HG03439 (cell line): ENCODE results near the gene TPD52L1.

Source experiments
- ATAC-seq: cut with Tn5 transposase; IDR thresholded peaks from one replicate; pipeline ENCODE4 v1.9.1; 2021; ENCODE audit warnings: mild to moderate bottlenecking, moderate library complexity; ENCODE audit not compliant: unreplicated experiment

Gene TPD52L1

DNA sequence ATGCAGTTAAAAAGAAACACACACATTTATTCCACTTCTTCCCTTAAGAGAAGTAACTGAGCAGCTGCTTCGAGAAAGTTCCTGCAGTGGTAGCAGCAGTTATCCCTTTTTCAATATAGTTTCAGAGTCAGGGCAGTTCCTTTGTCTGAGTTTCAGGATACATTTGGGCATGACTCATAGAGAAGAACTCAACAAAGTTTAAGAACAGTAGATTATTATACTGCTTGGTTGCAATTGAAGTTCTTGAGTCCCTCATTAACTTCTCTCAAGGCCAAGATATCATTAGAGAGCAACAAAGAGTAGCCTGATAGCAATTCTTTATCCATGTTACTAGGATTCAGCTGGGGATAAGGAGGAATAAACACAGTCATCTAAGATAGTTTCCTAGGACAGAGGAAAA, 54.4 kb downstream of the TPD52L1 start:
- ATAC-seq, result no peak

DNA sequence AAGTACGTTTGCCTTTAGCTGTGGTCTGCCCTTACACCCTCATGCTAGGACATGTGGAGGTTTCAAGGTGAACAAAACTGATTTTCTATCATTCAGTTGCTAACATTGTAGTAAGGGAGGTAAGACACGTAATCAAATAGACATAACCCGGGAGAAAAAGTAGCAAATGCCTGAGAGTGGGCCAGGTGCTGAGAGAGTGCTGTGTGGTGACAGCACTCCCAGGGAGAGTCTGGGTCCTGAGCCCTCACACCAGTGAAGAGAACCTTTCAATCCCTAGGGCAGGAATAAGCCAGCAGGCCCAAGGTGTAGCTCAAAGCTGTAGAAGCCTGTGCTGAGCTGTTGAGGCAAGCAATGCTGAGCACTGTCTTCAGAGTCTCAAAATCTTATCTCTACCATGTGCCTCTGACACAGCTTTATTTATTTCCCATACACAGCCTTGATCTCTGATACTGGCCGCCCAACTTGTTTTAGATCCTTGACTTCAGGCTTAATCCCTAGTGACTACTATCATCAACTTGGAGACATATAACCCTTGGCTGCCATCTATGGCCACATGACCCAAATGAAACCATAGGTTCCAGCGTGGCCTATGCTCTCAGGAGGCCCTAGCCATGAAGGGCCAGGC, 55.2 kb downstream of the TPD52L1 start:
- no peak for ATAC-seq

DNA sequence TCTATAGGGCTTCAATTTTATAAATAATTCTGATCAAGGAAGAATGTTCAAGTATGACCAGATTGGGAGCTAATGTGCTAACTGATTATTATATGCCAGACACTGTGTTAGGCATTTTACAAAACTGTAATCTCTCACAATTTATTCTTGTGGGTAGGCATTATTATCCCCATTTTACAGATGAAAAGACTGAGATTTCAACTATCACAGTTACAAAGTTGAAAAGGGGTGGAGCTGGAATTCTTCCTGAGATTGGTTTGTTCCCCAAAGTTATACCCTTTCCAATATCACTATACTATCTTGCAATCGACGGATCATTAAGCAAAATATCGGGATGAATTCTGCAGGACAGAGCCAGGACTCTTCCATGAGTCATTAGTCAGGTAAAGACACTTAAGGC, 57.1 kb downstream of the TPD52L1 start:
- no peak for ATAC-seq

DNA sequence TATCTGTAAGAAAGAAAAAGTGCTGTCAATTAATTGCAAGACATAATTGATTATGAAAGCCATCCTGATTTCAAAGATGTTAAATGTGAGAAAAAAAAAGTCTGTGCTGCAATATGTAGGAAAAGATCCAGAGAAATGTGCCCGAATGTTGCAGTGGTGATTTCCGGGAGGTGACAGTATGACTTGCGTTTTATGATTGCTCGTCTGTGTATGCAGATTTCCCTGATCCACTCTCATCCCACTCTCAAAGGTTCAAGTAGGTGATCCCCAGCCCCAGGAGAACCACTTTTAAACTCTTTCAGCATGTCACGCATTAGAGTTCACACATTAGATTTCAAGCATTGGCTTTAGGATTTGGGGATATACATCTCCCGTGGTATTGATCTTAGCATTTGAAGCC, 57.8 kb downstream of the TPD52L1 start:
- no peak for ATAC-seq

DNA sequence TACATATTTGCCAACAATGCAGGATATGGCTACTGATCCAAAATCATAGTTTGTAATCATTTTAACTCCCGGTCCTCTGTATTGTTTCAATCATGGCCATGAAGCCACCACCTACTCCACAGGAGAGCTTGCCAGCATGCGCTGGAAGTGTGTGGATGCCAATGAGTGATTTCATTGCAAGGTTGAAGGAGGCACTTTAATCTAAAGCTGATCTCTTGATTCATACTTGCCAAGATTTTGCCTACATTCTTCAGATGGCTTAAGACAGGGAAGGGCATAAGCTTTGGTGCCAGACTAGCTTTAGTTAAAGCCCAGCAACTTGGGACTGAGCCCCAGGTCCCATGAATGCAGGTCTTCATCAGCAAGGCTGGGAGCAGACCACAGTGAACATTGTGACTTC, 58.8 kb downstream of the TPD52L1 start:
- ATAC-seq, result no peak

DNA sequence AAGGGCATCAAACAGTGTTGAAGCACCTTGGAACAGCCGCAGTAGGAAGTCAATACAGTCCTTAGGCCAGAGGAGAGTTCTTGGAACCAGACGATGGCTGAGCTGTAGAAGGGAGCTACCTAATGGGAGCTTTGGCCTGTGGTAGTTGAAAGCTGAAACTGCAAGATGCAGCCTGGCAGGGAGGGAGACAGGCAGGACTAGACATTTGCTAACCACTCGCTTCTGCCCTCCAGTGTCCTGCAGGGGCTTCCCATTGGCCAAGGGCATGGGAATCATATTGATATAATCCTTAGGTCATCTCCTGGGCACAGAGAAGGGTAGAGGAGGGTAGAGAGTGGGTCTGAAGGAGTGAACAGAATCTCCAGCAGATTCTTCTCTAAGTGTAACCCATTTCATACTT, 60.4 kb downstream of the TPD52L1 start:
- no peak for ATAC-seq

DNA sequence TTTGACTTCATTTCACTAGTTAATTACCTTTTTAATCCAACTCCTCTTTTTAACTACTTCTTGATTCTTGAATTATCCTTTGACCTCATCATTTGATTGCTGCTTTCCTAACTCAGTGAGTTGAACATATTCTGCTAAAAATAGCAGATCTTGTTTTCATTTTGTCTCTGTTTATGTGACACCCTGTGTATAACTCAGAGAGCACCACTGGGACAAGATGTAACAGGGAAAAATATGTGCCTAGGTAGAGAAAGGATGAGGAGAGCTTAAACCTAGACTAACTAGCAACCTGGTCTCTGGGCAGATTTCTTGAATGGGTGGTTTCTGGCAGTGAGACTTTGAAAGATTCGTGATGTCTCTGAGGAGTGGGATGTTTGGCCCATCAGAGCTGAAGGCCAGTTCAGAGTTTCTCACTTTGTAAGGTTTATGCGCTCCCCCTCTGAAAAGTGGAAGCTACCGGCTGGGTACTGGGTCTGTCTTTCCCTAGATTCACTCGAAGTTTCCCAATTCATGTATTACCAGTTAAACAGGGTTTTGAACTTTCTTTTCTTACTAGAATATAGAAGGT, 61.8 kb downstream of the TPD52L1 start:
- ATAC-seq, result no peak

DNA sequence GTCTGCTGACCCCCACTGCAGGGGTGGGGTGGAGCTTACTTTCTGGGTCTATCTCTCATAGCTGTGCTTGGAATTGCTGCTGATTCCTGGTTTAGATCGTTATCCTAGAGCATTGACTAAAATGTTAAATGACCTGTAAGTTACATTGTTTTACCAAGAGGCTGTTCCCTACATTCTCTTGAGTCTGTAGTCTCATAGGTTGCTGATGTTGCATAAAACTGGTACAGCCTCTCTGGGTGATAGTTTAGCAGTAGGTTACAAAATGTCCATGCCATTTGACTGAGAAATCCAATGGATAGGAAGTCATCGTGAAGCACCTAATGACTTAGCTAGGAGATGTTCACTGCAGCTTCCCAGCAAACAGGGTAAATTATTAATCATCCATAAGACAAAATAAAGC, 62.4 kb downstream of the TPD52L1 start:
- no peak for ATAC-seq

DNA sequence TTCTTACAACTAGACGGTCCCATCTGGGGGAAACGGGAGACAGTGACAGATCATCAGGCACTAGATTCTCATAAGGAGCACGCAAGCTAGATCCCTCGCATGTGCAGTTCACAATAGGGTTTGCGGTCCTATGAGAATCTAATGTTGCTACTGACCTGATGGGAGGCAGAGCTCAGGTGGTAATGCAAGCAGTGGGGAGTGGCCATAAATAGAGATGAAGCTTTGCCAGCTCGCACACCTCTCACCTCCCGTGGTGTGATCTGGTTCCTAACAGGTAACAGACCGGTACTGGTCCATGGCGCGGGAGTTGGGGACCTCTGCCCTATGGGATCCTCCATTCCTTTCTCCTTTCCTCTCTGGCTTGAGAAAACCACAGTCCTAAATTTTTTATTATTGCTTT, 63.8 kb downstream of the TPD52L1 start:
- no peak for ATAC-seq

DNA sequence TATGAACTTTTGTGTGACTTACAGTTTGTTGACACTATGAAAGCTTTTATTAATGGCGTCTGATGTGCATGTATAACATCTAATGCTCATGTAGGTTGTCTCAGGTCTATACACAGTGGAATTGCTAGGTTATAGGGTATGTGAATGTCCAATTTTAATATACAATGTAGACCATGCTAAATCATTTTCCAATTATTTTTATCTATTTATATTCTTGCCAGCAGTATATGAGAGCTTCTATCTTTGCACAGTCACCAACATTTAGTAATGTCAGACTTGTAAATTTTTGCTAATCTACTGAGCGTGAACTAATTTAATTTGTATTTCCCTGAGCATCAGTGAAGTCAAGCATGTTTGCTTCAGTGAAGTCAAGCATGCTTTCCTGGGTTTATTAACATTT, 64.4 kb downstream of the TPD52L1 start:
- ATAC-seq, result no peak

DNA sequence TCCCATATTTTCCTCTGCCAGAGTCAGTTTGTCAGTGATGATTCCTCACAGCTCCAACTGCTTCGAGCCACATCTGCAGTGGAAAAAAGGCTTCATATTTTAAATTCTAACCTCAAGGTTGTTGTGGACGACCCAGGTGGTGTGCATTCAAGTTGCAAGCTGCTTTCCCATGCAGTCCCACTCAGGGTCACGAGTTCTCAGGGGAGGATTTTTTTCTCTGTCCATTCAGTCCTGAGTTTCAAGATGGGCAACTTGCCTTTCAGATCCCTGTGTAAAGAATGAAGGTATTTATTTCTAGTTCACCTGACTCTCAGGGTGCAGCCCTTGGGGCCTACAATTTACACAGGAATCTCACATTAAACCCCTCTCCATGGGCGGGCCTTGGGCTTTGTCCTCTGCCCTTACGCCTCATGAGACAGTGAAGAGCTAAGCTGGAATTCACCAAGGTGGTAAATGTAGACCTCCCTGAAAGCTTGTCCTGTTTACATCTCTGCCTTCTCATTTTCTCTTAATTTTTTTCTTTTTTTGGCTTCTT, 65.9 kb downstream of the TPD52L1 start:
- ATAC-seq, result no peak

DNA sequence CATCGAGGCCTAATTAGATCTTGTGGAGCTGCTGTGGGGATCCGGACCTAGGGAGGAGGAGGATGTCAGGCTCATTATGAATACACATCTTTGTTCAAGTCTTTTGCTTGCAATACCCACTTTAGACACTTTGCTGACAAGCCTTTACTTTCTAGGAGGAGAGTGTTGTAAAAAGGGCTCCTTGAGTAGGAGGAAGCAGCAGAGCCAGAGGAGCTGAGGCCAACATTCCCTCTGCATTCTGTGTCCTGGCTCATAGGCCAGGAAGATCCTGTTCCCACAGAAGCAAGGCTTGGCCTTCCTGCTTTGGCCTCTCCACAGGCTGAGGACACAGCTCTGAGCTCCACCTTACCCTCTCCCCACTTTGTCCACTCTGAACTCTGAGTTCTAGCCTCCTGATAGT, 67.1 kb downstream of the TPD52L1 start:
- no peak for ATAC-seq

DNA sequence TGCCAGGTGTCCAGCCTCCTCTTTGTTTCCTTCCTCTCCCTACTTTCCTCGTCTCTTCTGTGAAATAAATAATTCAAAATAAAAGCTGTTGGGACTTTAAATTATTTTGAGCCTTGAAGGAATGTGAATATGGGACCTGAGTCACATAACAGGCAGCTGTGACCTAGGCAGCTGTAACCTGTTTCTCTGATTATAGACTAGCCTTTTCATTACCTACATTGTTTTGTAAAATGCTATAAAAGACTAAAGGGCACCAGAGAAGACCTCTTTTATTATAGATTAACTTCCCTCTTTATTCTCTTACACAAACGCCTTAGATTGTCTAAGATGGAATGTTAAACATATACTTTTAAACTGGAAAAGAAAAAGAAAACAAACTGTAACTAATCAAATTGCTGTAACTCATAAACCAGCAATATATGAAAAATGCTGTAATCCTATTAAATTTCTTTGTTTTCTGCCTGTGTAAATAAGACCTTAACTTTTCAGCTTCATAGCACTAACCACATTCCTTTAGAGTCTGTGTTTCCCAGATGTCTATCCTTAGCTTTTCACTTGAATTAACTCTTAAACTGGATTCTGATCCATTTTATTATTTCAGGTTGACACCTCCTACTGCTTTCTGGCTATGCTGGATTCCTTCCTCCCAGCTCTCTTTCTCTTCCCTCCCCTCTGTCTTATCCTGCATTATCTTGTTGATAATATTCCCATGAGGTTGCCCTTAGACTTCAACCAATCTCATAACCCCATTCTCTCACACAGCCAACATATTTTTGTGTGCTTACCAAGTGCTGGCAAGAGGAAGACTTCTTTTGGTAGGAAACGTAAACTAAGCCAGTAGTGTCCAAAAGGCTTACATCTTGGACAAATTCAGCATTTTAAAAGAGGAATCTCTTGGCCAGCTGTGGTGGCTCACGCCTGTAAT, 69.2 kb downstream of the TPD52L1 start:
- ATAC-seq, result no peak

DNA sequence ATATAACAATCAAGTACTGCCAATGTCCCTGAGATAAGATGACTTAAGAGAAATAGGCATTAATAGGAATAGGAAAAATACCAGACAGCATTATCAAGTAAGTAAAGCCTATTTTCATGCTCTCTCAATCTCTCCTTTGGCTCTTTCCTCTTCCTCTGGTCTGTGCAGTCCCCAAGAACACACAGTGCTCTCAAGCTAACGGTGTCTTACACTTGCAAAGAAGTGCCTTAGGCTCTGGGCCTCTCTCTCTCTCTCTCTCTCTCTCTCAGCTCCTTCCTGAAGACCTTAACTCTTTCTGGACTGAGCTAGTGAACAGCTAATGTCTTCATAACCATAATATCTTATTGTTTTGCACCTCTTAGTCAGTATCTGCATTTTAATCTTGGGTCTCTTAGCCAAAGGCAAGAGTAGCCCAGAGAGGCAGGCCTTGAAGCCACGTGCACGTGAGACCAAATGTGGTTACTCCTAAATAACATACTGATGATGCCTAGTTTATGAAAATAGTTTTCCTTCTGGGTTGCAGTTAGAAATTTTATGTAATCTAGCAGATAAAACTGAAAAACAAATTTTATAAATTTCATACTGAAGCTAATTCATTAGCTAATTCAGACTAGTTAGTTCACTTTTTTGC, 70.8 kb downstream of the TPD52L1 start:
- ATAC-seq, result no peak

DNA sequence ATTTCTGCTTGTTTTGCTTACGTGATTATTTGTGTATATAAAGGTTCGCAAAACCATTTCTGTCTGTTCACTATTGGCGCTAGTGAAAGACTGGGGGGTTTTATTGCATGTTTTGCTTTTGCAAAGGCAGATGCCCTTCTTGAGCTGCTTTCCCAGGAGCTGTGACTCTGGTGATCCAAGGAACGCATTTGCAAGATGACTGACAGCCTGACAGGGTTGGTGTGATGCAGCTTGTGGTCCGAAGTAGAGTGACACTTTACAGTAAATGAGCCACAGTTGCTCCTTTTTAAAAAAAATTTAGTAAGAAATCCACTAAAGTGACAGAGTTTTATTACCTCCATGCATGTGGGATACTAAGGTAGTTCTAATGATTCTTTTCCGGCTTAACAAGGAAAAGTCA, 73.7 kb downstream of the TPD52L1 start:
- no peak for ATAC-seq

DNA sequence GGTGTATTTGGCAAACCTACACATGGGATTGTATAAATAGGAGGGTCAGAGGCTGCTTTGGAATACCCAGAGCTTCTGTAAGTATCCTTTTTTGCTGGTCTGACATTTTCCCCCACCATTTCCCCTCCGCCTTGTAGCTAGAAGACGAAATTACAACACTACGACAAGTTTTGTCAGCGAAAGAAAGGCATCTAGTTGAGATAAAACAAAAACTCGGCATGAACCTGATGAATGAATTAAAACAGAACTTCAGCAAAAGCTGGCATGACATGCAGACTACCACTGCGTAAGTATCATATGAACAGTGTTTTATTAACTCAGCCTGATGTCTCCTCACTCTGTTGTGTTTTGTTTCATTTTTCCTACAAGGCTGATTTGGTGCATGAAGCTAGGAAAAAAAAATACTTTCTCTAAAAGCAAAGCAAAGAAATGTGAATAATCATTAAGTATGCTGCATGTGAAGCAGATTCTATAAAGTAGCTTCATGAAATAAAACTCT, 75.5 kb downstream of the TPD52L1 start:
- ATAC-seq, result no peak

DNA sequence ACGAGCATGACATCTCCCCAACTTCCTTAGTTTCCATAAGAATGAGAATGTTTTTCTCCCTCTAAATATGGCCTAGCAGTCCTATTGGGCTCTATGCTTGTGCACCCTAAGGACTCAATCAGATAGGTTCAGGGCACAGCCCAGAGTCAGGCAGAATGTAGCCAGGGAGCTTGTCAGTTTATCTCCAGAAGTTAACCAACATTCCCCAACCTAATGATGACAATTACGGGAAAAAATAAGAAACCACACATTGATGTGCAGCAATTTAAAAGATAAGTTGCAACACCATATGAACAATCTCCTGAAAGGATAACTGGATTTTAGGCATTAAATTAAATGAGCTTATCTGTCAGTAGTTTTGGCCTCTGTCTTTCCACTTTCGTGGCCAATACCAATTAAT, 77.1 kb downstream of the TPD52L1 start:
- ATAC-seq, result no peak

DNA sequence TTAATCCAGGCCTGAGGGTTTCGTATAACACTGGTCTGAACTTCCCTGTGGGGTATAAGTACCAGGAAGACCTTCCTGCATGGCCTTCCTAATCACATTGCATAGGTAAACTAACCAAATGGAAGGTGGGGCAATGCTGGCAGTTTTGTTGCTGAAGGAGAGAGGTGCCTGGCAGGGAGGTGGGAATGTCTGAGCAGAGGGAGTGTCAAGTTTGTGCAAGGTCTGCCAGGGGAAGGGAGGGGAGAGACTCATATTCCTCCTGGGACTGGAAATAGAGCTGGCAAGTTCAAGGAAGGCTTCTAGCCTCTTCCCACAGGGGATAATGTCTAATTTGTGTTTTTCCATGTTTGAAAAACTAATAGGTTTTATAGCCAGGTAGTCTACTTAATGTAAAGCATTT, 77.6 kb downstream of the TPD52L1 start:
- no peak for ATAC-seq

DNA sequence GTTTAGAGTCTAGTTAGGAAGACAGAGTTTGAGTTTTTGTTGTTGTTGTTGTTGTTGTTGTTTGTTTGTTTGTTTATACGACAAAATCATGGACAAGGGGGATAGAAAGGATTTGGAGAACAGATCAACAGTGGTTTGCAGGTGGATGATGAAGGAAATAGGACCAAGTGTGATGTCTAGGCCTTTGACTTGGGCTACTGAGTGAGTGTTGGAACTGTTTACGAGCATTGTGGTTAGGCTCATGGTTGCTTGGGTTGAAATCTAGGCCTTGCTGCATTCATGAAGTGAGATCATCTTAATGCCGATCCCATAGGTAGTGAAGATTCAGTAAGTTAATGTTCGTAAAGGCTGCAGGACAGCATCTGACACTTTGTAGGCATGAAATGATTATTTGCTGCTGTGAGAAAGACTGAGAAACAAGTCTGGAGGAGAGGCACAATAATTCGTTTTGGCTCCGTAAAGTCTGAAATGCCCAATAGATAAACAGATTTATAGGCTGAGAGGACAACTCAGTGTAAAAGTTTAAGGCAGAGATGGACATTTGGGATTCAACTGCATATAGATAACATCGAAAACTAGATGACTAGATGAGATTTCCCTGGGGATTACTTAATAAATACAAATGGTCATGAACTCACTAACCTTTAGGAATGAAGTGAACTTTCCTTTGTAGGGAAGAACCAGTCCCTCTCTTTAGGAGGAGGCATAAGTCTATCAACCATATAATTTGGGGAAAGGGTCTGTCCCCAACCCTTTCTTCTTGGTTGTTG, 78.2 kb downstream of the TPD52L1 start:
- no peak for ATAC-seq

DNA sequence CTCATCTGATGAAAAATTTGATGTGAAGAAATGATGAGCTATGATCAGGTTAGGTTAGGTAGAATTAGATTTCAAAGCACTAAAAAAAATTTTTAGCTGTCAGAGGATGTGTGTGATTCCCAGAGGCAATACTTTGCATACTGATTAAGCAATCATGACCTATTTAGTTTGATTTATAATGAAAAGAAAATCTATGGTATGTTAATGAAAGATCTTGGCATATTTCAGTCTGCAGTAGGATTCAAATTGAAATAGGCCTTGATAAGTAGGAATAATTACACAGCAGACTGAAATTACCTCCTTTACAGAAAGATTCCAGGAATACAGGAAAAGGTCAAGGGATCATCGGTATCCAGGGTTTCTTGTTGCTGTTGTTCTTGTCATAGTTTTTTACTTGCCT, 78.9 kb downstream of the TPD52L1 start:
- no peak for ATAC-seq

DNA sequence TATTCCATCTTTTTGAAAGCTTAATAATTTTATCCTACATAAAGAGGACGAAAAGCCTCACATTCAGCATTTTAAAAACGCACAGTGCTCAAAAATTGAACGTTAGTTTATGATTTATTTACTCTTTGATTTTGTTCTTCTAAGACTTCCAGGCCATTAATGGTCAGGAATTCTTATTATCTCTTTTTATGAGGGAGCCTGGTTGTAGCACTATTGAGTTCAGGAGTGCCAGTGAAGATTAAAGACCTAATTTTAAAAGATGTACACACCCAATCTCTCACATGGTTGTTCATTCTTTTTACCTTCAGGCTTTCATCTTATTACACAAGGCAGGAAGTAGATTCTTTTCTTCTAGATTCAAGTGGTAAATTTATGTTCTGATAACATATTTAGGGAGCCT, 79.6 kb downstream of the TPD52L1 start:
- ATAC-seq, result no peak
